ENCODE results near the gene TMEM183A. TPM values are rescaled to one million over a fixed set of nuclear protein-coding genes. Genes with fewer than 3 reads are reported as not detected.

Gene TMEM183A
- polyA plus RNA-seq, 4 donors, result 73.5 to 81.9 (median 74.5) TPM

- DNase-seq (ENCODE audit: low read depth in 4 of 4, low spot score in 3 of 4), result no peak
Observed at GRCh38 chr1:203028067-203028783, 21.1 kb downstream of the TMEM183A start.

GRCh38 chr1:203028784-203029553 is 21.8 kb downstream of the TMEM183A start:
- no peak for DNase-seq (ENCODE audit: low read depth in 4 of 4, low spot score in 3 of 4)

GRCh38 chr1:203031467-203031866 is 24.3 kb downstream of the TMEM183A start:
- DNase-seq (ENCODE audit: low read depth in 4 of 4, low spot score in 3 of 4), result no peak

GRCh38 chr1:203033287-203033686 is 26.1 kb downstream of the TMEM183A start:
- no peak for DNase-seq (ENCODE audit: low read depth in 4 of 4, low spot score in 3 of 4)

- no peak for DNase-seq (ENCODE audit: low read depth in 4 of 4, low spot score in 3 of 4)
Observed at GRCh38 chr1:203033917-203034316, 26.7 kb downstream of the TMEM183A start.

- no peak for DNase-seq (ENCODE audit: low read depth in 4 of 4, low spot score in 3 of 4)
Observed at GRCh38 chr1:203034422-203035110, 27.4 kb downstream of the TMEM183A start.

- DNase-seq (ENCODE audit: low read depth in 4 of 4, low spot score in 3 of 4), result no peak
Observed at GRCh38 chr1:203035111-203036000, 28.2 kb downstream of the TMEM183A start.

- DNase-seq (ENCODE audit: low read depth in 4 of 4, low spot score in 3 of 4), result no peak
Observed at GRCh38 chr1:203036135-203036534, 29.0 kb downstream of the TMEM183A start.

- DNase-seq (ENCODE audit: low read depth in 4 of 4, low spot score in 3 of 4), result no peak
Observed at GRCh38 chr1:203036537-203036936, 29.4 kb downstream of the TMEM183A start.

GRCh38 chr1:203037509-203038190 is 30.5 kb downstream of the TMEM183A start:
- DNase-seq (ENCODE audit: low read depth in 4 of 4, low spot score in 3 of 4), result no peak

GRCh38 chr1:203038217-203038741 is 31.1 kb downstream of the TMEM183A start:
- DNase-seq (ENCODE audit: low read depth in 4 of 4, low spot score in 3 of 4), result no peak

- peak in 1 of 4 donors; percentile 59 for DNase-seq (ENCODE audit: low read depth in 4 of 4, low spot score in 3 of 4)
Observed at GRCh38 chr1:203038891-203039608, 31.9 kb downstream of the TMEM183A start.

- DNase-seq (ENCODE audit: low read depth in 4 of 4, low spot score in 3 of 4), result no peak
Observed at GRCh38 chr1:203039609-203040512, 32.7 kb downstream of the TMEM183A start.

GRCh38 chr1:203040513-203041275 is 33.5 kb downstream of the TMEM183A start:
- DNase-seq (ENCODE audit: low read depth in 4 of 4, low spot score in 3 of 4), result no peak

- DNase-seq (ENCODE audit: low read depth in 4 of 4, low spot score in 3 of 4), result no peak
Observed at GRCh38 chr1:203041351-203041932, 34.3 kb downstream of the TMEM183A start.

- no peak for DNase-seq (ENCODE audit: low read depth in 4 of 4, low spot score in 3 of 4)
Observed at GRCh38 chr1:203043830-203044545, 36.8 kb downstream of the TMEM183A start.
